ENCODE data around the gene TPM3.
"Not testable (repeated sequence)": the region's sequence is repeated elsewhere in the genome, so short reads cannot be mapped to it uniquely, and the experiment has no call there.

GRCh38 chr1:154147505-154147904 is 44.4 kb downstream of the TPM3 start:
- TF ChIP-seq CTCF, POLR2AphosphoS5, POLR2A (IDR thresholded peaks at IDR 0.05): not testable (repeated sequence)

All from sigmoid colon (tissue), 4 donors.